ENCODE measurements around the gene IL12B.
"Not testable (repeated sequence)": the region's sequence is repeated elsewhere in the genome, so short reads cannot be mapped to it uniquely, and the experiment has no call there.

GRCh38 chr5:159350216-159350615 is 19.9 kb upstream of the IL12B start:
- TF ChIP-seq EZH2 (IDR thresholded peaks at IDR 0.05; ENCODE audit: low read length); CTCF (optimal IDR thresholded peaks at IDR 0.05 in 1 of 3, IDR thresholded peaks at IDR 0.05 in 1 of 3, conservative IDR thresholded peaks at IDR 0.05 in 1 of 3; ENCODE audit: extremely low read depth in 1 of 3, insufficient read depth in 2 of 3, low read length in 3 of 3): not testable (repeated sequence)
